Measurements from ENCODE around the gene HSBP1L1. TPM values are rescaled to one million over a fixed set of nuclear protein-coding genes. Genes with fewer than 3 reads are reported as not detected.

HSBP1L1 gene
- total and polyA plus RNA-seq, 2 of the 8 experiments (the other 6 are each of a cell fraction or from before 2014, with no cell fraction given): 1.0 to 1.3 TPM

- H2BK120ac ChIP-seq (replicated peaks; ENCODE audit: low read depth, low read length): no peak overlapping the region
- no peak overlapping the region for H2BK15ac ChIP-seq (ENCODE audit: low read length)
- H3K56ac ChIP-seq (replicated peaks; ENCODE audit: insufficient read length, low read depth, low read length): no peak overlapping the region
- H4K91ac ChIP-seq (replicated peaks; ENCODE audit: insufficient read length, low read length): no peak overlapping the region
- H2BK20ac ChIP-seq (ENCODE audit: low read length): no peak overlapping the region
- peaks cover 0 to 13% (median 8%) of the 10 kb centered on the region in 4 experiments; a peak in 4 of 7 replicates for H3K4me1 ChIP-seq (replicated peaks in 1 of 4; ENCODE audit: control insufficient read depth in 3 of 4, insufficient read depth in 4 of 4, low read length in 3 of 4)
- no peaks in the 10 kb centered on the region for H3K23me2 ChIP-seq (ENCODE audit: low read depth, low read length)
- H3K36me3 ChIP-seq (ENCODE audit: control insufficient read depth in 2 of 4, insufficient read depth in 4 of 4, low read length in 3 of 4): no peaks in the 10 kb centered on the region; a peak in 1 of 8 replicates
- H3K27ac ChIP-seq (ENCODE audit: low read depth, low read length): no peak overlapping the region
- no peak overlapping the region for H4K5ac ChIP-seq (ENCODE audit: insufficient read length, low read depth, low read length)
- no peak overlapping the region for H4K8ac ChIP-seq (ENCODE audit: extremely low read depth, insufficient read depth, low read length)
- H3K14ac ChIP-seq (ENCODE audit: insufficient read length): no peak overlapping the region
- H2AK5ac ChIP-seq (ENCODE audit: low read depth, low read length): no peak overlapping the region
- peaks cover 0 to 3% of the 10 kb centered on the region in 2 experiments; a peak in 2 of 4 replicates for H3K79me2 ChIP-seq (ENCODE audit: control insufficient read depth in 1 of 2, insufficient read depth in 2 of 2, low read length in 2 of 2)
- no peak overlapping the region for H3K18ac ChIP-seq (ENCODE audit: extremely low read depth, low read length)
- no peak for DNase-seq (ENCODE audit: low read depth in 1 of 2, low spot score in 2 of 2)
- no peak overlapping the region for H2AFZ ChIP-seq (ENCODE audit: low read length)
- no peak overlapping the region for H2BK5ac ChIP-seq (ENCODE audit: low read depth, low read length)
- no peak overlapping the region for H2BK12ac ChIP-seq (ENCODE audit: low read depth, low read length)
- ChIA-PET POLR2A (ENCODE audit: partially characterized antibody) (interaction anchor here (1.0 to 1.1 kb wide), 2 partner anchors 40 to 43 kb away, joined by 3 read pairs; no protein-coding TSS in a partner anchor), CTCF (ENCODE audit: partially characterized antibody) (interaction anchor here (0.6 to 4.4 kb wide), 7 partner anchors 10 to 273 kb away, joined by 3 to 19 read pairs (median 3); partner anchors contain the start of gene ADNP2)
- H3K4me3 ChIP-seq (ENCODE audit: extremely low read depth in 1 of 4, insufficient read depth in 2 of 4, low read depth in 3 of 4, low read length in 4 of 4): no peak overlapping the region
- H3K4me2 ChIP-seq (ENCODE audit: insufficient read depth in 1 of 2, low read depth in 2 of 2, low read length in 2 of 2): no peak overlapping the region
- H3K9ac ChIP-seq (replicated peaks in 1 of 4; ENCODE audit: extremely low read depth in 1 of 4, low read depth in 3 of 4, low read length in 3 of 4): no peak overlapping the region
- no peak for TF ChIP-seq POLR2AphosphoS5 (IDR thresholded peaks at IDR 0.05; ENCODE audit: low read depth, low read length)
- no peak for TF ChIP-seq MAX (IDR thresholded peaks at IDR 0.05)
- TF ChIP-seq, protein P1, sequence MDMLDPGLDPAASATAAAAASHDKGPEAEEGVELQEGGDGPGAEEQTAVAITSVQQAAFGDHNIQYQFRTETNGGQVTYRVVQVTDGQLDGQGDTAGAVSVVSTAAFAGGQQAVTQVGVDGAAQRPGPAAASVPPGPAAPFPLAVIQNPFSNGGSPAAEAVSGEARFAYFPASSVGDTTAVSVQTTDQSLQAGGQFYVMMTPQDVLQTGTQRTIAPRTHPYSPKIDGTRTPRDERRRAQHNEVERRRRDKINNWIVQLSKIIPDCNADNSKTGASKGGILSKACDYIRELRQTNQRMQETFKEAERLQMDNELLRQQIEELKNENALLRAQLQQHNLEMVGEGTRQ (IDR thresholded peaks at IDR 0.05; ENCODE audit: low read length): no peak
- TF ChIP-seq CHD2 (IDR thresholded peaks at IDR 0.05; ENCODE audit: low read length): no peak
- no peak for TF ChIP-seq SIN3A (conservative IDR thresholded peaks at IDR 0.05 in 1 of 2, IDR thresholded peaks at IDR 0.05 in 1 of 2; ENCODE audit: low read depth in 1 of 2, low read length in 2 of 2)
- TF ChIP-seq KDM1A (IDR thresholded peaks at IDR 0.05; ENCODE audit: borderline replicate concordance, low read length): no peak
- TF ChIP-seq CEBPB (IDR thresholded peaks at IDR 0.05; ENCODE audit: low read depth, low read length): no peak
- TF ChIP-seq EGR1 (IDR thresholded peaks at IDR 0.05; ENCODE audit: borderline replicate concordance, low read depth, low read length): no peak
- no peak for TF ChIP-seq SAP30 (IDR thresholded peaks at IDR 0.05; ENCODE audit: insufficient read depth, insufficient replicate concordance, low read length)
- no peak for FAIRE-seq
- no peak overlapping the region for H3K23ac ChIP-seq (ENCODE audit: insufficient read length)
- H3K9me3 ChIP-seq (ENCODE audit: insufficient read depth in 2 of 2, low read depth in 1 of 2, low read length in 1 of 2): no peaks in the 10 kb centered on the region
- H3K27me3 ChIP-seq (replicated peaks in 1 of 4; ENCODE audit: control insufficient read depth in 3 of 4, extremely low read depth in 1 of 4, insufficient read depth in 3 of 4, low read length in 3 of 4): no peaks in the 10 kb centered on the region; a peak in 1 of 7 replicates
- WGBS, 2 experiments (ENCODE audit: extremely low coverage in 1 of 2, insufficient coverage in 1 of 2, insufficient read length in 1 of 2, insufficient replicate concordance in 2 of 2, low coverage in 1 of 2, low lambda C conversion rate in 2 of 2, missing lambda C conversion rate in 1 of 2): 80% methylated on average over 1 of the region's 3 CpGs; no CpG with 5 or more reads in 1 of the 2 experiments
- peaks cover 5 to 19% of the 10 kb centered on the region in 2 experiments for H4K20me1 ChIP-seq (replicated peaks in 1 of 2; ENCODE audit: control insufficient read depth in 1 of 2, insufficient read depth in 2 of 2, low read length in 2 of 2)
- H3K79me1 ChIP-seq (ENCODE audit: low read depth, low read length): peaks cover 3% of the 10 kb centered on the region; the same call in 1 of the 2 replicates
- H3K4ac ChIP-seq (replicated peaks; ENCODE audit: insufficient read length, low read depth, low read length): no peak overlapping the region
Measured at GRCh38 chr18:79944746-79945117, 19.7 kb upstream of the HSBP1L1 start.
